GM23338 (cell line): Measurements from ENCODE around the gene SF3A1. TPM values are rescaled to one million over a fixed set of nuclear protein-coding genes. Genes with fewer than 3 reads are reported as not detected.

ENCODE experiments used
- ATAC-seq: fragments of 200-7000 bp; cut with Tn5 transposase; 3 replicates; pipeline ENCODE4 v1.9.1; 2020
- DNase-seq: peaks from one replicate; pipeline ENCODE4 v3.0.0-alpha.2; 2015; ENCODE audit warnings: low spot score
- H2AFZ ChIP-seq: fragments of 200-600 bp; sonication (generic); 2 replicates; pipeline ENCODE4 v1.8.0; 2016; ENCODE audit warnings: antibody characterized with exemption, mild to moderate bottlenecking, moderate library complexity
- H3F3A ChIP-seq: fragments of 200-600 bp; sonication (generic); replicated peaks from 2 replicates; pipeline ENCODE4 v1.8.0; 2017; ENCODE audit warnings: antibody characterized with exemption, mixed run types, low read depth
- H3K27ac ChIP-seq: fragments of 200-600 bp; sonication (generic); 2 replicates; pipeline ENCODE4 v1.6.1; 2016; ENCODE audit warnings: low read depth
- H3K27me3 ChIP-seq: fragments of 200-600 bp; sonication (generic); 2 replicates; pipeline ENCODE4 v1.8.0; 2016; ENCODE audit warnings: mild to moderate bottlenecking, mixed run types, moderate library complexity; ENCODE audit not compliant: insufficient read depth
- H3K36me3 ChIP-seq: fragments of 200-600 bp; sonication (generic); 2 replicates; pipeline ENCODE4 v1.8.0; 2016; ENCODE audit warnings: mild to moderate bottlenecking; ENCODE audit not compliant: insufficient read depth
- H3K4me1 ChIP-seq: fragments of 200-600 bp; sonication (generic); 2 replicates; pipeline ENCODE4 v1.8.0; 2016; ENCODE audit warnings: mild to moderate bottlenecking, moderate library complexity; ENCODE audit not compliant: insufficient read depth
- H3K4me2 ChIP-seq: fragments of 200-600 bp; sonication (generic); 2 replicates; pipeline ENCODE4 v1.7.1; 2017; ENCODE audit warnings: mixed run types
- H3K4me3 ChIP-seq: fragments of 200-600 bp; sonication (generic); 2 replicates; pipeline ENCODE4 v1.6.1; 2016; ENCODE audit warnings: mixed run types
- H3K79me2 ChIP-seq: fragments of 200-600 bp; sonication (generic); replicated peaks from 2 replicates; pipeline ENCODE4 v1.8.0; 2017; ENCODE audit warnings: mild to moderate bottlenecking; ENCODE audit not compliant: insufficient read depth
- H3K9me2 ChIP-seq: fragments of 200-600 bp; sonication (generic); 2 replicates; pipeline ENCODE4 v1.8.0; 2017; ENCODE audit not compliant: insufficient read depth
- H4K20me1 ChIP-seq: fragments of 200-600 bp; sonication (generic); replicated peaks from 2 replicates; pipeline ENCODE4 v1.8.0; 2017; ENCODE audit warnings: mild to moderate bottlenecking; ENCODE audit not compliant: insufficient read depth
- H3K27ac Mint-ChIP-seq: 2 replicates; pipeline ENCODE4 v1.8.0; 2020; ENCODE audit warnings: inconsistent platforms, mild to moderate bottlenecking, moderate library complexity, mixed read lengths
- H3K27me3 Mint-ChIP-seq: 3 replicates; pipeline ENCODE4 v1.8.0; 2022; ENCODE audit warnings: low read depth, mild to moderate bottlenecking, moderate library complexity, mixed read lengths, inconsistent platforms; ENCODE audit not compliant: insufficient read depth, poor library complexity
- H3K36me3 Mint-ChIP-seq: 3 replicates; pipeline ENCODE4 v1.8.0; 2021; ENCODE audit warnings: low read depth, mild to moderate bottlenecking, inconsistent platforms, moderate library complexity, mixed read lengths
- H3K4me1 Mint-ChIP-seq: 3 replicates; pipeline ENCODE4 v1.8.0; 2020; ENCODE audit warnings: mild to moderate bottlenecking, inconsistent platforms, mixed read lengths
- H3K4me3 Mint-ChIP-seq: 3 replicates; pipeline ENCODE4 v1.8.0; 2021; ENCODE audit warnings: moderate library complexity, mild to moderate bottlenecking, inconsistent platforms, mixed read lengths
- H3K9me3 Mint-ChIP-seq: 3 replicates; pipeline ENCODE4 v1.8.0; 2020; ENCODE audit warnings: moderate library complexity, mild to moderate bottlenecking, inconsistent platforms, mixed read lengths
- CREB1 ChIP-seq: fragments of 250-450 bp; sonication (Bioruptor Pico); IDR thresholded peaks from 2 replicates; pipeline ENCODE4 v1.5.0; 2020; ENCODE audit warnings: low read depth, mild to moderate bottlenecking, moderate library complexity
- CTCF ChIP-seq, 2 experiments: fragments of 200-600 bp in 1 of 2; sonication (generic) in 1 of 2; conservative IDR thresholded peaks; 2 replicates each; pipeline versions ENCODE4 v1.5.1 to v1.6.1; 2016 to 2017; ENCODE audit warnings: antibody characterized with exemption in 2 of 2, low read depth in 2 of 2, mild to moderate bottlenecking in 2 of 2, moderate library complexity in 1 of 2
- ETS1 ChIP-seq: IDR thresholded peaks from 2 replicates; pipeline ENCODE4 v1.6.1; 2016; ENCODE audit warnings: antibody characterized with exemption
- EZH2 ChIP-seq: fragments of 200-600 bp; sonication (generic); IDR thresholded peaks from one replicate; pipeline ENCODE4 v1.8.0; 2017; ENCODE audit warnings: antibody characterized with exemption, mild to moderate bottlenecking, low read depth; ENCODE audit not compliant: unreplicated experiment
- EZH2phosphoT487 ChIP-seq: fragments of 200-600 bp; sonication (generic); IDR thresholded peaks from one replicate; pipeline ENCODE4 v1.8.1; 2018; ENCODE audit warnings: antibody characterized with exemption; ENCODE audit not compliant: unreplicated experiment
- JUNB ChIP-seq: IDR thresholded peaks from one replicate; pipeline ENCODE4 v1.6.1; 2016; ENCODE audit warnings: antibody characterized with exemption; ENCODE audit not compliant: unreplicated experiment
- NANOG ChIP-seq: IDR thresholded peaks from 2 replicates; pipeline ENCODE4 v1.6.1; 2016; ENCODE audit warnings: antibody characterized with exemption, borderline replicate concordance
- POLR2AphosphoS5 ChIP-seq: IDR thresholded peaks from 2 replicates; pipeline ENCODE4 v1.6.1; 2016; ENCODE audit warnings: antibody characterized with exemption, low read depth
- REST ChIP-seq: IDR thresholded peaks from one replicate; pipeline ENCODE4 v1.6.1; 2018; ENCODE audit warnings: antibody characterized with exemption; ENCODE audit not compliant: unreplicated experiment
- STAT1 ChIP-seq: IDR thresholded peaks from one replicate; pipeline ENCODE4 v1.6.1; 2016; ENCODE audit warnings: antibody characterized with exemption; ENCODE audit not compliant: unreplicated experiment
- ZNF114 ChIP-seq: fragments of 250-450 bp; sonication (Bioruptor Pico); IDR thresholded peaks from 2 replicates; pipeline ENCODE4 v1.5.0; 2020; ENCODE audit warnings: mild to moderate bottlenecking, moderate library complexity
- ZNF331 ChIP-seq: fragments of 250-450 bp; sonication (Bioruptor Pico); IDR thresholded peaks from 2 replicates; pipeline ENCODE4 v1.5.0; 2020; ENCODE audit warnings: low read depth, mild to moderate bottlenecking, moderate library complexity
- ZNF462 ChIP-seq: fragments of 250-450 bp; sonication (Bioruptor Pico); IDR thresholded peaks from 2 replicates; pipeline ENCODE4 v1.5.0; 2020; ENCODE audit warnings: mild to moderate bottlenecking, moderate library complexity
- polyA plus RNA-seq: library from polyadenylated mRNA; unstranded; fragments of >200 nt; fragmentation: Nextera tagmentation; extraction: Ambion mirVana; gene quantifications from 2 replicates; pipeline ENCODE4 v1.2.1, GENCODE V29; 2016
- total RNA-seq: library from RNA; depleted of rRNA; stranded (reverse); fragments of >200 nt; shearing (Covaris generic); gene quantifications from 2 replicates; pipeline ENCODE4 v1.2.3, GENCODE V29; 2014

Gene SF3A1
- total and polyA plus RNA-seq, 2 experiments from 2014 or later, result 107 to 108 TPM

- Histone ChIP-seq H3F3A (peaks cover 9% of the 10 kb centered on the region), H3K27ac (no peak overlapping the region), H3K4me3 (peak overlapping the region; percentile 77), H3K9me2 (no peaks in the 10 kb centered on the region), H3K79me2 (no peaks in the 10 kb centered on the region), H3K27me3 (no peaks in the 10 kb centered on the region), H2AFZ (0 out of 2 replicates have a peak overlapping the region, but pooled peaks have one; percentile 78), H3K4me2 (peak overlapping the region; percentile 92), H4K20me1 (peaks cover 8% of the 10 kb centered on the region; the same call in 1 of the 2 replicates), H3K4me1 (peaks cover 6% of the 10 kb centered on the region), H3K36me3 (no peaks in the 10 kb centered on the region)
- Mint-ChIP-seq H3K27ac (no peak overlapping the region), H3K36me3 (peaks cover 9% of the 10 kb centered on the region), H3K27me3 (peaks cover 8% of the 10 kb centered on the region), H3K4me1 (peaks cover 25% of the 10 kb centered on the region), H3K9me3 (no peaks in the 10 kb centered on the region), H3K4me3 (peak overlapping the region; percentile 76)
- TF ChIP-seq STAT1 (no peak), NANOG (no peak), ZNF331 (CRISPR knock-in tag) (no peak), EZH2phosphoT487 (no peak), CTCF (conservative IDR thresholded peaks at IDR 0.05; ENCODE audit: low read depth in 2 of 2) (no peak), JUNB (no peak), EZH2 (no peak), ZNF114 (CRISPR knock-in tag) (no peak), POLR2AphosphoS5 (no peak), REST (no peak), ZNF462 (CRISPR knock-in tag) (no peak), CREB1 (CRISPR knock-in tag) (no peak), ETS1 (no peak)
- DNase-seq (peak; percentile 41), ATAC-seq (peak; percentile 38)
These were observed 30.4 kb downstream of the SF3A1 start for GRCh38 chr22:30326255-30326705.
